ENCODE measurements around the gene NDUFS5.
"Not testable (repeated sequence)": the region's sequence is repeated elsewhere in the genome, so short reads cannot be mapped to it uniquely, and the experiment has no call there.

NDUFS5 gene

DNA sequence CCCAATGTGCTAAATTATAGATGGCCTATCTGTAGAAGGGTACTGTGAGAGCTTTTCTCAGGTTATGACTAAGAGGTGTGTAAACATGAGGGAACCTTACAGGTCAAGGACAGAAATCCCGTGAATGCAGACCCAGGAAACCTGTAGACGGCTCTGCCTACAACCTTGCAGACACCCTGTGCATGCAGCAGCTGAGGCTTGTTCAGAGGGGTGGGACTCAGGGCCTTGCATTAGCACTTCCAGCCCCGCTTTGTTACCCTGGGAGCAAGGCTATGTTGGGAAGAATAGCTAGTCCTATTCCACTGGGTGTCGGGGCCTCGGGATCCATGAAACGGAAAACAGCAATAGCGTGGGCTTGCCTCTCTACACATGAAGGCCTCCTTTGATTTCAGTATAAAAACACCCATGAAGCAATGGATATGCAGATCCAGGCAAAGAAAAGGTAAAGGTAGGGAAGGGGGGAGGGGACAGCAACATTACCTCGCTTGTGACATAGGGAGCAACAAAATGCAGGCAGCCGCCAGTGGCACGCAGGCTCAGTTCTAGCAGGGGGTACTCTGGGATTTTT lies 9.5 kb upstream of the NDUFS5 start:
- DNase-seq (ENCODE audit: low read depth) = no peak

DNA sequence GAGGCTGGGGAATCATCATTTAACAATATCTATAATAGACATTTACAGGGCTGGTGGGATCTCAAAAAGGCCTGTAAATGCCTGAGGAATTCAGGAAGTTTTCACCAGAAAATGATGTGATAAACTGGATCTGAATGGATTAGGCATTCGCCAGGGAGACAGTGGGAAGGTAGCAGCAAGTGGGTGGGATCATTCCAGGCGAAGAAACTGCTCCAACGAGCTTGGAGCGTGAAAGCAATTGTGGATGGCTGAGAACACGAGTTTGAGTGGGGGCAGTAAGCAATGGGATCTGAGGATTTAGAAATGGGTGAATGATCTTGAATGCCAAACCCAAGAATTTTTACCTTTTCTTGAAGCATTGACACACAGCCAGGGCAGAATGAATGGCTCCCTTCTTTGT lies 8.9 kb upstream of the NDUFS5 start:
- no peak for DNase-seq (ENCODE audit: low read depth)

DNA sequence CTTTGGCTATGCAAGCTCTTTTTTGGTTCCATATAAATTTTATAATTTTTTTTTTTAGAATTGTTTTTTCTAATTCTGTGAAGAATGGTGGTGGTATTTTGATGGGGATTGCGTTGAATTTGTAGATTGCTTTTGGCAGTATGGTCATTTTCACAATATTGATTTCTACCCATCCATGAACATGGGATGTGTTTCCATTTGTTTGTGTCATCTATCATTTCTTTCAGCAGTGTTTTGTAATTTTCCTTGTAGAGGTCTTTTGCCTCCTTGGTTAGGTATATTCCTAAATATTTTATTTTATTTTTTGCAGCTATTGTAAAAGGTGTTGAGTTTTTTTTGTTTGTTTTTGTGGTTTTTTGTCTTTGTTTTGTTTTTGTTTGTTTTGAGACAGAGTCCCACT lies 5.7 kb upstream of the NDUFS5 start:
- DNase-seq (ENCODE audit: low read depth) = not testable (repeated sequence)

DNA sequence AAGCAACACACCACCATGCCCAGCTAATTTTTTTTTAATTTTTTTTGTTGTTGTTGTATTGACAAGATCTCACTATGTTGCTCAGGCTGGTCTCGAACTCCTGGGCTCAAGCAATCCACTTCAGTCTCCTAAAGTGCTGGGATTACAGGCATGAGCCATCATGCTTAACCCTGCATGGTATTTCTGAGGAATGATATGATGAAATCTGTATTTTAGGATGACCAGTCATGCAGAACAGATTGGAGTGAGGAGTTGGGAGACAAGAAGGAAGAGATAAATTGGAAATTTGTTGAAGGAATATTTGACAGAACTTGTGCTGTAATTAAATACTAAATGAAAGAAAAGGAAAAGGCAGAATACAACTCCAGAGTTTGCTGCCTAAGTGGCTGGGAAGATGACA lies 4.7 kb upstream of the NDUFS5 start:
- DNase-seq (ENCODE audit: low read depth) = no peak

DNA sequence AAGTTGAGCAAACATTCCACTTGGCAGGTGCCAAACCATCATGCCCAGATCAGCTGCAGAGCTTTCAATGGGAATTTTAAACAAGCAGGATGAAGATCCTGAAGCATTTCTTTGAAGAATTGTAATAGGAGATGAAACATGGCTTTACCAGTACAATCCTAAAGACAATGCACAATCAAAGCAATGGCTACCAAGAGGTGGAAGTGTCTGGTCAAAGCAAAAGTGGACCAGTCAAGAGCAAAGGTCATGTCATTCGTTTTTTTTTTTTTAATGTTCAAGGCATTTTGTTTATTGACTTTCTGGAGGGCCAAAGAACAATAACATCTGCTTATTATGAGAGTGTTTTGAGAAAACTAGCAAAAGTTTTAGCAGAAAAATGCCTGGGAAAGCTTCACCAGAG lies 3.0 kb upstream of the NDUFS5 start:
- no peak for DNase-seq (ENCODE audit: low read depth)

DNA sequence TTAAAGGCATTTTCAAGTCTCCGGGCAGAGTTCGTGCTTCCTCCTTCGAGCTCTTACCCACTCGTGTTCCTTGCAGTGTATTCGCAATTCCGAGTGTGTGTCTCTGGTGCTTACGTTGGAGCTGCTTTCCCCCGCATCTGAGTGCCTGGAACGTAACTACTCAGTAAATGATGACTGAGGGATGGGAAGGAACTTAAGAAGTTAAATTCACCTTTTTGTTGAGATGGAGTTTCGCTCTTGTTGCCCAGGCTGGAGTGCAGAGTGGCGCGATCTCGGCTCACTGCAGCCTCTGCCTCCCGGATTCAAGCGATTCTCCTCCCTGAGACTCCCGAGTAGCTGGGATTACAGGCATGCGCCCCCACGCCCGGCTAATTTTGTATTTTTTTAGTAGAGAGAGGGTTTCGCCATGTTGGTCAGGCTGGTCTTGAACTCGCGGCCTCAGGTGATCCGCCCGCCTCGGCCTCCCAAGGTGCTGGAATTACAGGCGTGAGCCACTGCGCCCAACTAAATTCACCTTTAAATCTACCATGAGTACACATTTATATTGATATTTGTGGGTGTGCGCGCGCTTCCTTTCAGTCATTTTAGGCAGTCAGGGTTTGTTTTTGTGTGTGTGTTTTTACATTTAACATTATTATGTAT lies 837 bp downstream of the NDUFS5 start:
- no peak for DNase-seq (ENCODE audit: low read depth)

DNA sequence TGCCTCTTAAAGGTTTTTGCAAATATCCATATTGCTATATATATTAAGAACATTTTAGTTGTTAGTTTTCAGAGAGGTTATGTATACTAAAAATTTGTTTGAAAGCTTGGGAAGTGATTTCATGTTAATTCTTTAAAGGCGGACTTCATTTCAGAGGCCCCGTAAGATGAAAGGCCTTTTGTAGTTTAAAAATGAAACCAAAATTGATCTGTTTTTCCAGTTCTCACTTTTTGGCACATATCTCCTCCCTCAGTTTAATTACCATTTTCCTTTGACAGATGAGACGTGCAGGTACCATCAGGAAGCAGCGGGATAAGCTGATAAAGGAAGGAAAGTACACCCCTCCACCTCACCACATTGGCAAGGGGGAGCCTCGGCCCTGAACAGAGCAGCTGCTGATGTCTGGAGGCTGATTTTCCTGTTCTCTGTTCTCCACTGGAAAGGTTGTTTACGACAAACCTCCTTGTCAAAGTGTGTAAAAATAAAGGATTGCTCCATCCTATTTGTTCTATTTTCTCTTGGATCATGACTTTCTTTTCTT lies 8.0 kb downstream of the NDUFS5 start:
- no peak for DNase-seq (ENCODE audit: low read depth)

DNA sequence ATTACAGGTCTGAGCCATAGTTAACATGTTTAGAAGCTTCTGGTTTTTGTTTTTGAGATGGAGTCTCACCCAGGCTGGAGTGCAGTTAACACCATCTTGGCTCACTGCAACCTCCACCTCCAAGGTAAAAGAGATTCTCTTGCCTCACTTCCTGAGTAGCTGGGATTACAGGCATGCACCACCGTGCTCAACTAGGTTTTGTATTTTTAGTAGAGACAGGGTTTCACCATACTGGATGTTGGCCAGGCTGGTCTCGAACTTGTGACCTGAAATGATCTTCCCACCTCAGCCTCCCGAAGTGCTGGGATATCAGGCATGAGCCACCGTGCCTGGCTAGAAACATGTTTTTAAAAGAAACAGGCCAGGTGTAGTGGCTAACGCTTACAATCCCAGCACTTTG lies 10.5 kb downstream of the NDUFS5 start:
- no peak for DNase-seq (ENCODE audit: low read depth)

DNA sequence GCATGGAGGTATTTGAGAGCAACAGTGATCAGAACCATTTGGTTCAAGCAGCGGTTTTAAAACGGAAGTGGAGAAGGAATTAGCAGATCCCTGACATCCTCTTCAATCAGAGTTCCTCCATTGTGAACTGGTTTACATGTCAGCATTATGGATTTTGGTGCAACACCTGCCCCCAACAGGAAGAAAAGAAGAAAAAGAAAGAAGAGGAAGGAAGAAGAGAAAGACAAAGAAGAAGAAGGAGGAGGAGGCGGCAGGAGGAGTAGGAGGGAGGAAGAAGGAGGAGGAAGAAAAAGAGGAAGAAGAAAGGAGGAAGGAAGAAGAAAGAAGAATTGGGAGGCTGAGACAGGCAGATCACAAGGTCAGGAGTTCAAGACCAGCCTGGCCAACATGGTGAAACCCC lies 17.4 kb downstream of the NDUFS5 start:
- DNase-seq (ENCODE audit: low read depth) = no peak

DNA sequence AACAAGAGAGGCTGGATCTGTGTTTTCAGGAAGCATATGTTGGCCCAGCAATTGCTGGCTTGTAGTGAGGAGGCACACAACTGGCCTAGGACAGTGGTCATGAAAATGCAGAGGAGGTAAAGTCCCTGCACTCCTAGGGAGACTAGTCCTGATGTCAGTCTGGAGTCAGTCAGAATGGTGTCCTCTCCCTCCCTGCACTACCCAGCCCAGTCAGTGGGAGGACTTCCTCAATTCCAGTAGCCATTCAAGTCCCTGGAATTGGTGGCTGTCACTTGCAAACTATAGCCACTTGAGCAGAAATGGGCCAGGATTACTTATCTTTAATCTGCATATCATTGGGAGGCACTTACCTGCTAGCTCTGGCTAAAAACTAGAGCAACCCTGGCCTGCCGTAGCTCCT lies 18.6 kb downstream of the NDUFS5 start:
- DNase-seq (ENCODE audit: low read depth) = no peak

DNA sequence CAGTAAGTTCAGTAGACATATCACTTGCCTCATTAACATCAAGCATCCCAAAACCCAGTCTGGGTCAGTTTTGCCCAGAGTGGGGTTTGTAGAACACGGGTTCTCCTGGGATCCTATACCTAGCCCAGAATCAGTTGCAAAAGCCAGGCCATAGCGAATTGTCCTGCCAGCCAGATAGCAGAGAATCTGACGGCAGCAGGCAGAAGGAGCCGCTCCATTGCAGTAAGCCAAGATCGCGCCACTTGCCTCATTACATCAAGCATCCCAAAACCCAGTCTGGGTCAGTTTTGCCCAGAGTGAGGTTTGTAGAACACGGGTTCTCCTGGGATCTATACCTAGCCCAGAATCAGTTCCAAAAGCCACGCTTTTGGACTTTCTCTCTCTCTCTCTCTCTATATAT lies 19.1 kb downstream of the NDUFS5 start:
- DNase-seq (ENCODE audit: low read depth) = no peak

DNA sequence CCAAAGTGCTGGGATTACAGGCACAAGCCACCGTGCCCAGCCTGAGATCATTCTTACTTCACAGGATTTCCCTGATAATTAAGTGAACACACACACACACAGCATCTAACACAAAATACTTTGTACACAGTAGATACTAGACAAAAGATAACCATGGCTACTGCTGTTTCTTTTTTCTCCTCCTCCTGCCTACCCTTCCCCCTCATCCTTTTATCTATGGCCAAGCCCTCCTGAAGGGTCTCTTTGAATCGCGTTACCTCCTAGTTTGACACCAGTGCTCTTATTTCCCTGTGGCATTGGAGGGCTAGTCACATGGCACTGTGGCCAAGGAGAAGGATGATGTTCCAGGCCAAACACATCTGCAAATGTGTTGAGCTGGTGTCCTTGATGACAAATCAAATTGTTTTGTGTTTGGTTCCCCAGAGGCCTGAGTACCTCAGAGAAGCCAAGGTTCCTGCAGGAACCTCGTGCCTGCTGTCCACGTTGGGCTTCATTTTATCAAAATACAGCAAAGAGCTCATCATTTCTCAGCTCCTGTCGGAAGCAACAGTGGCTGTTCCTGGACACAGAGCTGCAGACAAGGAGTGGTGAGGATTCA lies 20.6 kb downstream of the NDUFS5 start:
- DNase-seq (ENCODE audit: low read depth) = no peak

DNA sequence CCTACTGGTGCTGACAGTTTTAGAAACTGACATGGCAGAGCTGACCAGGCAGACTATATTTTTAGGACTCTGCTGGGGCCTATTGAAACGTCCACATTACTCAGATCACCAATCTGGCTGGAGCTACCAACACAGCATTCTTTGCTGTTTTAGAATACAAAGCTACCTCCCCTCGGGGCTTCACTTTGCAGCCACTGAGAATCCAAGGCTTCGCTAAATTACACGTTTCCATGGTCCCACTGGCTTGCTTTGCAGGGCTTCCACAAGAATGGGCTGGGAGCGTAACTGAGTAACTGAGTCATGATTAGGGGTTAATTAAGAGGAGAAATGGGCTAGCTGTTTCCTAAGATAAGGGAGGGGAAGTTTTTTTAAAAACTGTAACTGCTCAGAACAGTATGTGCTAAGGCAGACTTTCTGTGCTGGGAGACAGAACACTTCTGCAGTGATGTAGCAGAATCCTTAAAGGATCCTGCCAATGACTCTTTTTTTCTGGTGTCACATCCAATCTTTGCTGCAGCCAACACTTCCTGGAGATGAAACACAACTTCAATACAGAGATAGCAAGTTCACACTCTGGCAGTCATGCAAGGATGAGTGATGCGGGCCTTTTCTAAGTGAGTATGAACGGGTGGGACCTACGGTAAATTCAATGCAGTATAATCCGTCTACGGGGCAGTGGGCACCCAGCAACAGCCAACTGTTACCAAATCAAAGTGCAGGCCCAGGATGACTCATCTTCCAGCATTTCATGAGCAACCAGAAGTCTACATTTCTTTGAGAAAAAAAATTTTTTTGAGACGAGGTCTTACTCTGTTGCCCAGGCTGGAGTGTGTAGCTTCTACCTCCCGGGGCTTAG lies 21.5 kb downstream of the NDUFS5 start:
- DNase-seq (ENCODE audit: low read depth) = no peak

DNA sequence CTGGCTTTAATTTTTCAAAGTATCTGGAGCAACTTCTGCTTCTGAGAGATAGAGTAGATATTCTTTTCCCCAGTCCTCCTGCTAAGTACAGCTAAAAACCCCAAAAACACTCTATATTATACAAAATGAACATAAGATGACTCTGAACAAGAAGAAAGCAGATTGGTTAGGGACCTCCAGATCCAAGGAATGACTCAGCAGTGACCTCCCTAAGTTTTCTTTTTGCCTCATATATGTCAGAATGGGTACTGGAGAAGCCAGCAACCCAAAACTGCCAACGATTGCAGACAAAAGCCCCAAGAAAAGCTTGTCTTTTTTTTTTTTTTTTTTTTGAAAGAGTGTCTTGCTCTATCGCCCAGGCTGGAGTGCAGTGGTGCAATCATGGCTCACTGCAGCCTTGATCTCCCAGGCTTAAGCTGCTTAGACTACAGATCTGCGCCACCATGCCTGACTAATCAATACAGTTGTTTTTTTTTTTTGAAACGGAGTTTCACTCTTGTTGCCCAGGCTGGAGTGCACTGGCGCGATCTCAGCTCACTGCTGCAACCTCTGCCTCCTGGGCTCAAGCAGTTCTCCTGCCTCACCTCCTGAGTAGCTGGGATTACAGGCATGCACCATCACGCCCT lies 22.7 kb downstream of the NDUFS5 start:
- DNase-seq (ENCODE audit: low read depth) = no peak

DNA sequence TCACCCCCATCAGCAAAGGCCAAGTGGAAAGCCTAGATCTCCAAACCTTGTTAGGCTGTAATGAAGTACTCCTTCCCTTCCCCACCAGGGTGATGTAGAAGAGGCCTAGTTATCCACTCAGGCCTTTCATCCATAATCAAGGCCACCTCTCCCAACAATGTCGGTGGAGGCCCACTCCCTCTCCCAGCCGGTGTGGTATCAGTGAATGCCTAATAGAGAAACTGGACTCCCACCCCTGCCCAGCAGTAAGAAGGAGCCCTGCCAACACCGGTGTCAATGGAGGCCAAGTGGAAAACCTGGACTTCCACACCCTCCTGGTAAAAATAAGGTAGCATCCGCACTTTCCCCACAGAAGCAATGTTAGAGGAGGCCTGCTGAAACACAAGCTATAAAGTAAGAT lies 23.9 kb downstream of the NDUFS5 start:
- DNase-seq (ENCODE audit: low read depth) = no peak

DNA sequence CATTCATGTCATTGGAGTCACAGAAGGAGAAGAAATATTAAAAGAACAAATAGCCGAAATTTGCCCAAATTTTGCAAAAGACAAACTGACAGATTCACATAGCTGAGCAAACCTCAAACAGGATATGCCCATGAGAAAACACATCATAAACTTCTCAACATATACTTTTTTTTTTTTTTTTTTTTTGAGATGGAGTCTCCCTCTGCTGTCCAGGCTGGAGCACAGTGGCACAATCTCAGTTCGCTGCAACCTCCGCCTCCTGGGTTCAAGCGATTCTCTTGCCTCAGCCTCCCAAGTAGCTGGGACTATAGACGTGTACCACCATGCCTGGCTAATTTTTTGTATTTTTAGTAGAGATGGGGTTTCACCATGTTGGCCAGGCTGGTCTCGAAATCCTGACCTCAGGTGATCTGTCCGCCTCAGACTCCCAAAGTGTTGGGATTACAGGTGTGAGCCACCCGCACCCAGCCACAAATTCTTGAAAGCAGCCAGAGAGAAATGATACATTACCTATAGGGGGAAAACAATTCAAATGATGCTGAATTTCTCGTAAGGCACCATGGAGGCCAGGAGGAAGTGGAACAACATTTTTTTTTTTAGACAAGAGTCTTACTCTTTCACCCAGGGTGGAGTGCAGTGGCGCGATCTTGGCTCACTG lies 25.2 kb downstream of the NDUFS5 start:
- not testable (repeated sequence) for DNase-seq (ENCODE audit: low read depth)

DNA sequence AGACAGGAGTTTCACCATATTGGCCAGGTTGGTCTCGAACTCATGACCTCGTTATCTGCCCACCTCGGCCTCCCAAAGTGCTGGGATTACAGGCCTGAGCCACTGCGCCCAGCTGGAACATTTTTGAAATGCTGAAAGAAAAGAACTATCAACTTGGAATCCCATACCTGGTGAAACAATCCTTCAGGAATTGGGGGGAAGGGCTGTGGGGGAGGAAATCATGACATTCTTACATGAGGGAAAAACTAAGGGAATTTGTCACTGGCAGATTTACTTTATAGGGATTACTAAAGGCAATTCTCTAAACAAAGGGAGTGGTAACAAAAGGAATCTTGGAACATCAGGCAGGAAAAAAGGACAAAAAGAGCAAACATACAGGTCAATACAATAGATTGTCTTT lies 25.8 kb downstream of the NDUFS5 start:
- DNase-seq (ENCODE audit: low read depth) = no peak

DNA sequence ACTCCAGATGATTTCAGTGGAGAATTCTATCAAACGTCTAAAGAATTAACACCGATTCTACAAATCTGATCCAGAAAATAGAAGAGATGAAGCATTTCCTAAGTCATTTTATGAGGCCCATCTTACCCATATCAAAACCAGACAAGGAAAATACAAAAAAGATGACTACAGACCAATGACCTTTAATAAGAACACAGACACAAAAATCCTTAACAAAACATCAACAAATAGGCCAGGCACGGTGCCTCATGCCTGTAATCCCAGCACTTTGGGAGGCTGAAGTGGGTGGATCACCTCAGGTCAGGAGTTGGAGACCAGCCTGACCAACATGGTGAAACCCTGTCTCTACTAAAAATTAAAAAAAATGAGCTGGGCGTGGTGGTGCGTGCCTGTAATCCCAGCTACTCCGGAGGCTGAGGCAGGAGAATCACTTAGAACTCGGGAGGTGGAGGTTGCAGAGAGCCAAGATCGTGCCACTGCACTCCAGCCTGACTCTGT lies 29.1 kb downstream of the NDUFS5 start:
- not testable (repeated sequence) for DNase-seq (ENCODE audit: low read depth)

DNA sequence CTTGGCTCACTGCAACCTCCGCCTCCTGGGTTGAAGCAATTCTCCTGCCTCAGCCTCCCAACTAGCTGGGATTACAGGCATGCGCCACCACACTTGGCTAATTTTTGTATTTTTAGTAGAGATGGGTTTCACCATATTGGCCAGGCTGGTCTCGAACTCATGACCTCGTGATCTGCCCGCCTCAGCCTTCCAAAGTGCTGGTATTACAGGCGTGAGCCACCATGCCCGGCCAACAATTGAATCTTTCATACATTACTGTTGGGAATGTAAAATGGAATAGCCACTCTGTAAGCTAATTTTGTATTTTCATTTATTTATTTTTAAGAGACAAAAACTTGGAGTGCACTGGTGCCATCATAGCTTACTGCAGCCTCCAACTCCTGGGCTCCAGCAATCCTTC lies 35.4 kb downstream of the NDUFS5 start:
- not testable (repeated sequence) for DNase-seq (ENCODE audit: low read depth)

DNA sequence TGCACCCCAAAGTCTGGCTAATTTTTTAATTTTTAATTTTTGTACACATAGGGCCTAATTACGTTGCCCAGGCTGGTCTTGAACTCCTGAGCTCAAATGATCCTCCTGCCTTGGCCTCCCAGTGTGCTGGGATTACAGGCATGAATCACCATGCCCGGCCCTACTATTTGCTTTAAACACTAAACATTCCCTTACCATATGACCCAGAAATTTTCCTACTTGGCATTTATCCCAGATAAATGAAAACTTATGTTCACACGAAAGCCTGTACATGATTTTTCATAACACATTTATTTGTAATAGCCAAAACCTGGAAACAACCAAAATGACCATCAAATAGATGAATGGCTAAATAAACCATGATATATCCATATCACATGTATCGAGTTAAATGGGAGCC lies 35.8 kb downstream of the NDUFS5 start:
- DNase-seq (ENCODE audit: low read depth) = no peak

DNA sequence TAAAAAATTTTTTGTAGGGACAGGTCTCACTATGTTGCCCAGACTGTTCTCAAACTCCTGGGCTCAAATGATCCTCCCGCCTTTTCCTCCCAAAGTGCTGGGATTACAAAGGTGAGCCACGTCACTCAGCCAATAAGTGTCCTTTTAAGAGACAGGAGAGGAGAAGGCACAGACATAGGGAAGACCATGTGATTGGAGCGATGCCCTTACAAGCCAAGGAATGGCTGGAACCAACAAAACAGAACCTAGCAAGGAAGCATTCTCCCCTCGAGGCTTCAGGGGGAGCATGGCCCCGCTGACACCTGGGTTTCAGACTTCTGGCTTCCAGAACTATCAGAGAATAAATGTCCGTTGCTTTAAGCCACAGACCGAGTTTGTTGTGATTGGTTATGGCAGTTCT lies 37.0 kb downstream of the NDUFS5 start:
- DNase-seq (ENCODE audit: low read depth) = no peak

DNA sequence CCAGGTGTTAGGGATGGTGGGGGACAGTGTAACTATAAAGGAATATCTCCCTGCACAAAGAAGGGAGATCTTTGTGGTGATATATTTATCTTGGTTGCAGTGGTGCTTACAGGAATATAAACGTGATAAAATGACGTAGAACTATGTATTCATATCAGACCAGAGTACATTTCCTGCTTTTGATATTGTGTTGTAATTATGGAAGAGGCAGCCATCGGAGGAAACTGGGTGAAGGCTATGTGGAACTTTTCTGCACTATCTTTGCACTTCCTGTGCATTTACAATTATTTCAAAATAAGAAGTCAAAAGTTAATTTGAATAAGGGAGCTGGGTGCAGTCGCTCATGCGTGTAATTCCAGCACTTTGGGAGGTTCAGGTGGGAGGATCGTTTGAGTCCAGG lies 37.6 kb downstream of the NDUFS5 start:
- no peak for DNase-seq (ENCODE audit: low read depth)

All from activated T-cell treated with anti-CD3 and anti-CD28 coated beads for 48 hours (primary cell).